ENCODE data around the gene MMP1. TPM values are rescaled to one million over a fixed set of nuclear protein-coding genes. Genes with fewer than 3 reads are reported as not detected.
A peak's percentile ranks its signal among the peaks of the same experiment; 100 is the strongest.

MMP1 gene
- total RNA-seq, 1 donor from 2014 or later = 2.7 TPM

DNA sequence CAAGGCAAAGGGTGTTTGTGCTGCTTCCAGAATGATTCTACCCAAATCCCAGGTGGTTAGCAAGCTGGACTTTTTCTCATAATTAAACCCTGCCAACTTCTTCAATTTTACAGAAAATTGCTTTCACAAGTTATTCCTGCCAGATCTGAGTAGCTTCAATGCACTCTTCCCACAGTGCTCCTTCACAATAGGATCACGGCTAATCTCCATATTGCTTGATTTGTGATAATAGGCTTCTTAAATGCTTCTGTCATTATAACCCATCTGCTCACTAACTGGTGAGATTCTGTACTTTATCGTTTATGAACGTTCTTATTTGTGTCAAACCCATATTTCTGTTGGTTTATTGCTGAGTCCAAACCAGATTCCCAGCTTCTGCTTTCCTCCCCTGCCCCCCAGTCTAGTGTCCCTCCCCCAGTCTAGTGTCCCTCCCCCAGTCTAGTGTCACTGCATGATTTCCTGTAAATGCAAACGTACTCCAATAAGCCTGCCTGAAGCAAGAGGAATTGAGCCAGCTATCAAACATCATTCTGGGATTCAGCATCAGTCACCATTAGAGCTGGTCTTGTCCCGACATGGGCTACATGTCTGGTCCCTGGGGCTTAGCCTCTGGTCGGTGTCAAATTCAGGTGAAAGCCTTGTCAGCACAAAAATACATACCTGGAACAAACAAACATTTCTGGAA, 31.5 kb upstream of the MMP1 start:
- DNase-seq (ENCODE audit: low read depth) = no peak
- no peak overlapping the region for H3K4me3 ChIP-seq (ENCODE audit: low read depth, low read length)

GRCh38 chr11:102824556-102824955, 26.6 kb upstream of the MMP1 start:
- TF ChIP-seq, protein P1, sequence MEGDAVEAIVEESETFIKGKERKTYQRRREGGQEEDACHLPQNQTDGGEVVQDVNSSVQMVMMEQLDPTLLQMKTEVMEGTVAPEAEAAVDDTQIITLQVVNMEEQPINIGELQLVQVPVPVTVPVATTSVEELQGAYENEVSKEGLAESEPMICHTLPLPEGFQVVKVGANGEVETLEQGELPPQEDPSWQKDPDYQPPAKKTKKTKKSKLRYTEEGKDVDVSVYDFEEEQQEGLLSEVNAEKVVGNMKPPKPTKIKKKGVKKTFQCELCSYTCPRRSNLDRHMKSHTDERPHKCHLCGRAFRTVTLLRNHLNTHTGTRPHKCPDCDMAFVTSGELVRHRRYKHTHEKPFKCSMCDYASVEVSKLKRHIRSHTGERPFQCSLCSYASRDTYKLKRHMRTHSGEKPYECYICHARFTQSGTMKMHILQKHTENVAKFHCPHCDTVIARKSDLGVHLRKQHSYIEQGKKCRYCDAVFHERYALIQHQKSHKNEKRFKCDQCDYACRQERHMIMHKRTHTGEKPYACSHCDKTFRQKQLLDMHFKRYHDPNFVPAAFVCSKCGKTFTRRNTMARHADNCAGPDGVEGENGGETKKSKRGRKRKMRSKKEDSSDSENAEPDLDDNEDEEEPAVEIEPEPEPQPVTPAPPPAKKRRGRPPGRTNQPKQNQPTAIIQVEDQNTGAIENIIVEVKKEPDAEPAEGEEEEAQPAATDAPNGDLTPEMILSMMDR (conservative IDR thresholded peaks at IDR 0.05; ENCODE audit: low read depth, low read length) = no peak
- H3K4me3 ChIP-seq (ENCODE audit: low read depth, low read length) = no peak overlapping the region
- no peak for DNase-seq (ENCODE audit: low read depth)

More for the DNA sequence above, 31.5 kb upstream of the MMP1 start:
- TF ChIP-seq, protein P1 (conservative IDR thresholded peaks at IDR 0.05; ENCODE audit: low read depth, low read length) = no peak

DNA sequence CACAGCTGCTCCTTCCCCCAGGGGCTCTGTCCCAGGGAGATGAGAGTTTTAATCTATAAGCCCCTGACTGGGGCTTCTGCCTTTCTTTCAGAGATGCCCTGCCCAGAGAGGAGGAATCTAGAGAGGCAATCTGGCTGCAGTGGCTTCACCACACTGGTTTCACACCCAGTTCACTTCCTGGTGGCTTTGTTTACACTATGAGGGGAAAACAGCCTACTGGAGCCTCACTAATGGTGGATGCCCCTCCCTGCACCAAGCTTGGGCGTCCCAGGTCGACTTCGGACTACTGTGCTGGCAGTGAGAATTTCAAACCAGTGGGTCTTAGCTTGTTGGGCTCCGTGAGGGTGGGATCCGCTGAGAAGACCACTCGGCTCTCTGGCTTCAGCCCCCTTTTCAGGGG, 21.5 kb upstream of the MMP1 start:
- H3K4me3 ChIP-seq (ENCODE audit: low read depth, low read length) = no peak overlapping the region
- TF ChIP-seq, protein P1 (conservative IDR thresholded peaks at IDR 0.05; ENCODE audit: low read depth, low read length) = no peak
- no peak for DNase-seq (ENCODE audit: low read depth)

DNA sequence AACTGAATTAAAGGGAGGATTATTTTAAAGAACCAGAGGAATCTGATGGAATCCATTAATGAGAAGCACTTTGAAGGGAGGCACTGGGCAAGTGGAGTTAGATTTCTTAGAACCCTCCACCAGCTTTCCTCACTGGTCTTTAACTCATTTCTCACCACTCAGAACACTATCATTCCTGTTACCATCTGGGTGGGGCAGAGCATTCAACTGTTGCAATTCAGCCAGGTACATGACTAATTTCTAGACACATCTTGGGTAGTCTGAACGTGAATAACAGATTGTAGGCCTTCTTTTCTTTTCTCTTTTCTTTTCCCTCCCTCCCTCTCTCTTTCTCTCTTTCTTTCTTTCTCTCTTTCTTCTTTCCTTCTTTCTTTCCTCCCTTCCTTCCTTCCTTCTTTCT, 15.5 kb upstream of the MMP1 start:
- TF ChIP-seq, protein P1 (conservative IDR thresholded peaks at IDR 0.05; ENCODE audit: low read depth, low read length) = no peak
- no peak for DNase-seq (ENCODE audit: low read depth)
- H3K4me3 ChIP-seq (ENCODE audit: low read depth, low read length) = no peak overlapping the region

DNA sequence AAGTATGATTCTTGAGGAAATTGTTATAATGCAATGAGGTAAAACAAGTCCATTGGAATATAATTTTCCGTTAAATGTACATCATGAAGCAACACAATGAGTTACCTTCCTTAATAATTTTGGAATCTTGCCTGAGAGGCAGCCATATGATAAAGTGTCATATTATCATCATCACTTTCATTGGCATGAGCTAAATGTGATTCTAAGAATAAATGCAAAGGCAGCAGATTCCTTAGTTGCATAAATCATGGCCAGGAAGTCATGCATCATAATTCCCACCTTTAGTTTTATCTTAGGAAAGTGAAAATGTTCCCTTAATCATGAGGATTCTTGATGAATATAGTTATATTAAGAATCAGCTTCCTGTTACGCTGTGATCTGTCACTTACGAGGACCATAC, 14.2 kb upstream of the MMP1 start:
- no peak overlapping the region for H3K4me3 ChIP-seq (ENCODE audit: low read depth, low read length)
- TF ChIP-seq, protein P1 (conservative IDR thresholded peaks at IDR 0.05; ENCODE audit: low read depth, low read length) = no peak
- no peak for DNase-seq (ENCODE audit: low read depth)

DNA sequence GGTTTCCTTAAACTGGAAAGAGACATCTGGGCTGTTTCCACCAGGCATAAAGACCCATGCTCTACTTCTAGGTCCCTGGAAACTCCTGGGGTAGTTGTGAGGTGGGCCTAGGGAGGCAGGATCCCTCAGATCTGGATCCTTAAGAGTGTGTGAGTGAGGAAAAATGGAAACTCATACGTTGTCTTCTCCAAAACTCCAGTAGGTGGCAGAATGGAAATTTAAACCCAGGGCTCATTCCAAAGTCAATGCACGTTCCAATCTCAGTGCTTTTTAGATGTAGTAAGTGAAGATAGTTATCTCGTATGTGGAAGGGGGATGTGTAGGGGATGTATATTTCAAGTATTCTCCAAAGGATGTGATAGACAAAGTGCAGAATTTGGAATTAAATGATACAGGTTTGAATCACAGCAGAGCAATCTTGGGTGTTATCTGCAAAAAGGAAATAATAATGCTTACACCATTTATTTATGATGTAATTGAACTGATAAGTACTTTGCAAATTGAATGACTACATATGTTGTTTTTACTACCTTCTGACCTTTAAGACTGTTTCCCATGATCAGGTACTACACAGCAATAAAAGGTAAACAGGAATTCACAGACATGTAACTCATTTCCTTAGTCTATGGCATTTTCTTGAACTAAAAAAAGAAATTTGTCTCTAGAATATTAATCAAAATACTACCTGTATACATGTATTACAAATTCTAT, 13.1 kb upstream of the MMP1 start:
- TF ChIP-seq, protein P1 (conservative IDR thresholded peaks at IDR 0.05; ENCODE audit: low read depth, low read length) = peak; percentile 64
- no peak for DNase-seq (ENCODE audit: low read depth)
- no peak overlapping the region for H3K4me3 ChIP-seq (ENCODE audit: low read depth, low read length)

Measured in epithelial cell of proximal tubule (primary cell).